ENCODE results near the gene MAFG. TPM values are rescaled to one million over a fixed set of nuclear protein-coding genes. Genes with fewer than 3 reads are reported as not detected.

The MAFG gene
- total RNA-seq, 1 experiment from 2014 or later: 31.4 TPM

GRCh38 chr17:81895400-81895799, 32.1 kb downstream of the MAFG start:
- Histone ChIP-seq H3K56ac (ENCODE audit: insufficient read length, low read depth, low read length) (no peak overlapping the region), H3K18ac (ENCODE audit: insufficient read length, low read depth, low read length) (no peak overlapping the region), H3K79me1 (ENCODE audit: insufficient read depth, low read depth, low read length, poor library complexity, severe bottlenecking) (peaks cover 5% of the 10 kb centered on the region), H3K4ac (ENCODE audit: low read depth, low read length) (no peak overlapping the region), H2BK12ac (ENCODE audit: insufficient read length, low read depth, low read length) (no peak overlapping the region), H3K4me2 (ENCODE audit: insufficient read depth, insufficient read length, low read length) (no peak overlapping the region), H4K91ac (ENCODE audit: insufficient read length, low read depth, low read length) (no peak overlapping the region), H3K14ac (ENCODE audit: insufficient read depth, low read length) (no peak overlapping the region), H3T11ph (ENCODE audit: low read length) (no peak overlapping the region), H4K5ac (ENCODE audit: insufficient read length, low read depth, low read length) (no peak overlapping the region), H2AFZ (ENCODE audit: low read length) (no peak overlapping the region), H2AK5ac (ENCODE audit: insufficient read length, low read length) (no peak overlapping the region), H3K9me3 (ENCODE audit: control insufficient read depth, low read depth, low read length) (no peaks in the 10 kb centered on the region), H2BK15ac (ENCODE audit: low read depth, low read length) (no peak overlapping the region), H4K8ac (replicated peaks; ENCODE audit: insufficient read length, low read depth, low read length) (no peak overlapping the region), H3K9ac (ENCODE audit: extremely low read depth, insufficient read length, low read length) (no peak overlapping the region), H2BK5ac (ENCODE audit: insufficient read length, low read length) (no peak overlapping the region), H3K27me3 (ENCODE audit: insufficient read depth, low read length) (no peaks in the 10 kb centered on the region), H3K23me2 (ENCODE audit: insufficient read length, low read depth, low read length, poor library complexity, severe bottlenecking) (peaks cover 4% of the 10 kb centered on the region), H3K79me2 (ENCODE audit: insufficient read depth, low read length) (peaks cover 6% of the 10 kb centered on the region; the same call in 1 of the 2 replicates), H3K4me1 (ENCODE audit: insufficient read depth, low read length) (no peaks in the 10 kb centered on the region), H2BK120ac (ENCODE audit: low read depth, low read length, poor library complexity, severe bottlenecking) (no peak overlapping the region), H2BK20ac (ENCODE audit: low read depth, low read length, poor library complexity, severe bottlenecking) (no peak overlapping the region), H4K20me1 (ENCODE audit: control insufficient read depth, insufficient read depth, insufficient read length) (no peaks in the 10 kb centered on the region), H3K23ac (ENCODE audit: insufficient read length, low read depth, low read length) (no peak overlapping the region), H3K27ac (ENCODE audit: insufficient read length, low read depth, low read length) (no peak overlapping the region)
- Mint-ChIP-seq H3K36me3 (ENCODE audit: insufficient read depth in 1 of 3, low read depth in 3 of 3) (peaks cover 19 to 55% (median 42%) of the 10 kb centered on the region in 3 experiments), H3K27me3 (ENCODE audit: low read depth) (no peaks in the 10 kb centered on the region), H3K4me1 (peaks cover 0 to 5% of the 10 kb centered on the region in 2 experiments; a peak in 2 of 4 replicates), H3K27ac (no peak overlapping the region), H3K9me3 (no peaks in the 10 kb centered on the region), H3K4me3 (no peak overlapping the region)
- no peak for TF ChIP-seq CTCF (conservative IDR thresholded peaks at IDR 0.05)
- DNase-seq: no peak
- WGBS (ENCODE audit: extremely low coverage, insufficient read length, low lambda C conversion rate): no CpG with 5 or more reads among the region's 11 CpGs

Measured in H9 (cell line).